B cell (primary cell): ENCODE data around the gene BCAR1. TPM values are rescaled to one million over a fixed set of nuclear protein-coding genes. Genes with fewer than 3 reads are reported as not detected.
A peak's percentile ranks its signal among the peaks of the same experiment; 100 is the strongest.

ENCODE experiments used
- ATAC-seq: fragments of 200-7000 bp; cut with Tn5 transposase; one replicate; pipeline ENCODE4 v1.10.0; 2021; ENCODE audit warnings: low read depth, mild to moderate bottlenecking, moderate number of reproducible peaks, moderate library complexity
- CTCF ChIA-PET: fragments of 350-600 bp; sonication (Branson Sonifier 250); formaldehyde crosslinking; loops from one replicate; lab custom pipeline; 2021; ENCODE audit warnings: antibody characterized with exemption, inconsistent platforms; lab: Charles Lee
- POLR2A ChIA-PET: fragments of 350-600 bp; sonication (Branson Sonifier 250); formaldehyde crosslinking; loops from one replicate; lab custom pipeline; 2021; ENCODE audit warnings: antibody characterized with exemption; lab: Charles Lee
- DNase-seq: peaks from one replicate; pipeline ENCODE4 v3.0.0; 2013
- H2AFZ ChIP-seq: 2 replicates; pipeline ENCODE4 v1.6.1; 2012; ENCODE audit warnings: mild to moderate bottlenecking, low read depth, low read length; ENCODE audit not compliant: insufficient read depth, poor library complexity, severe bottlenecking
- H3K27ac ChIP-seq, 2 donors: 1 replicate in 1 of 2; 2 replicates in 1 of 2; pipeline ENCODE4 v1.5.1; 2012 to 2013; ENCODE audit warnings: low read length in 2 of 2, mild to moderate bottlenecking in 2 of 2, moderate library complexity in 1 of 2
- H3K27me3 ChIP-seq, 4 experiments: fragments of 200-600 bp in 1 of 4; sonication (generic) in 1 of 4; replicated peaks in 1 of 4; 1 replicate in 2 of 4; 2 replicates in 2 of 4; pipeline versions ENCODE4 v1.6.1 to v1.7.0; 2013 to 2016; ENCODE audit warnings: low read length in 3 of 4, mild to moderate bottlenecking in 2 of 4, mixed read lengths in 1 of 4, moderate library complexity in 1 of 4; ENCODE audit not compliant: insufficient read depth in 4 of 4, control insufficient read depth in 3 of 4; ENCODE audit errors: control extremely low read depth in 1 of 4
- H3K36me3 ChIP-seq, 2 experiments: replicated peaks in 1 of 2; 1 replicate in 1 of 2; 2 replicates in 1 of 2; pipeline versions ENCODE4 v1.6.1 to v1.7.1; 2013; ENCODE audit warnings: low read length in 1 of 2; ENCODE audit not compliant: insufficient read depth in 2 of 2, control insufficient read depth in 1 of 2; ENCODE audit errors: control extremely low read depth in 1 of 2, extremely low read depth in 1 of 2
- H3K4me1 ChIP-seq, 2 donors: fragments of 200-600 bp in 1 of 2; sonication (generic) in 1 of 2; 1 replicate in 1 of 2; 2 replicates in 1 of 2; pipeline versions ENCODE4 v1.5.1 to v1.6.1; 2013 to 2017; ENCODE audit warnings: low read length in 2 of 2; ENCODE audit not compliant: control insufficient read depth in 2 of 2, insufficient read depth in 2 of 2
- H3K4me2 ChIP-seq: replicated peaks from 2 replicates; pipeline ENCODE3; 2012; ENCODE audit warnings: mild to moderate bottlenecking, low read depth, low read length; ENCODE audit not compliant: poor library complexity, severe bottlenecking
- H3K4me3 ChIP-seq, 5 experiments: fragments of 200-600 bp in 1 of 5; sonication (generic) in 1 of 5; 1 replicate in 3 of 5; 2 replicates in 2 of 5; pipeline versions ENCODE4 v1.5.1 to v1.7.0; 2011 to 2016; ENCODE audit warnings: low read length in 4 of 5, mild to moderate bottlenecking in 4 of 5, low read depth in 2 of 5, control low read depth in 1 of 5, moderate library complexity in 1 of 5; ENCODE audit not compliant: insufficient read depth in 1 of 5; ENCODE audit errors: control extremely low read depth in 1 of 5, extremely low read depth in 1 of 5
- H3K79me2 ChIP-seq: fragments of 200-600 bp; sonication (generic); one replicate; pipeline ENCODE4 v1.6.0; 2016; ENCODE audit warnings: low read length; ENCODE audit not compliant: control insufficient read depth, insufficient read depth
- H3K9ac ChIP-seq: fragments of 200-600 bp; sonication (generic); 2 replicates; pipeline ENCODE4 v1.6.1; 2017; ENCODE audit warnings: mild to moderate bottlenecking, low read length, moderate library complexity
- H3K9me3 ChIP-seq, 3 donors: one replicate each; pipeline versions ENCODE4 v1.6.1 to v1.7.1; 2013; ENCODE audit warnings: low read length in 2 of 3; ENCODE audit not compliant: control insufficient read depth in 2 of 3, insufficient read depth in 1 of 3; ENCODE audit errors: control extremely low read depth in 1 of 3
- H4K20me1 ChIP-seq: 2 replicates; pipeline ENCODE4 v1.6.0; 2012; ENCODE audit warnings: mild to moderate bottlenecking, low read length; ENCODE audit not compliant: insufficient read depth, control insufficient read depth, poor library complexity, severe bottlenecking
- H3K27ac Mint-ChIP-seq: one replicate; pipeline ENCODE4 v1.8.0; 2021; ENCODE audit warnings: mixed read lengths
- H3K27me3 Mint-ChIP-seq: one replicate; pipeline ENCODE4 v1.8.0; 2021; ENCODE audit warnings: mixed read lengths
- H3K4me1 Mint-ChIP-seq: one replicate; pipeline ENCODE4 v1.8.0; 2021; ENCODE audit warnings: mixed read lengths
- H3K4me3 Mint-ChIP-seq: one replicate; pipeline ENCODE4 v1.8.0; 2021; ENCODE audit warnings: mixed read lengths
- H3K9me3 Mint-ChIP-seq: one replicate; pipeline ENCODE4 v1.8.0; 2022; ENCODE audit warnings: mixed read lengths; ENCODE audit not compliant: insufficient read depth
- EZH2 ChIP-seq: IDR thresholded peaks from 2 replicates; pipeline ENCODE4 v1.6.1; 2012; ENCODE audit warnings: borderline replicate concordance, low read depth, mild to moderate bottlenecking, moderate library complexity, low read length; ENCODE audit not compliant: insufficient read depth, poor library complexity, severe bottlenecking
- WGBS: methylation state at CpG from one replicate; pipeline ENCODE4 v1.1.5; 2013; ENCODE audit warnings: missing lambda C conversion rate; ENCODE audit not compliant: insufficient coverage; 5-methylcytosine and 5-hydroxymethylcytosine counted together
- intact Hi-C: fragments of 100-400 bp; cut with micrococcal nuclease; formaldehyde crosslinking; loops from one replicate; pipeline ENCODE4 v1.10.0; 2022
- polyA plus RNA-seq: library from polyadenylated mRNA; depleted of rRNA; stranded (reverse); fragments of >200 nt; gene quantifications from 2 replicates; pipeline ENCODE4 v1.2.3, GENCODE V29; 2012
- total RNA-seq, 2 donors: library from RNA; stranded (reverse); fragments of 120-200 nt in 1 of 2; gene quantifications; 1 replicate in 1 of 2; 2 replicates in 1 of 2; pipeline versions ENCODE4 v1.2.3 to v1.2.4, GENCODE V29; 2013 to 2022
- TF ChIP-seq, protein P1 (sequence below): fragments of 200-600 bp; IDR thresholded peaks from one replicate; pipeline ENCODE4 v1.8.0; 2022; ENCODE audit warnings: antibody characterized with exemption, mild to moderate bottlenecking

BCAR1 gene
- total and polyA plus RNA-seq, 2 donors (not counting 1 experiment from before 2014, with no cell fraction given): not detected

GRCh38 chr16:75219088-75219487 is 32.3 kb downstream of the BCAR1 start:
- peaks cover 7% of the 10 kb centered on the region for H3K27me3 Mint-ChIP-seq
- H3K4me2 ChIP-seq: no peak overlapping the region
- WGBS: 83% methylated on average over 3 of the region's 4 CpGs
- H3K4me3 Mint-ChIP-seq: no peak overlapping the region
- no peak overlapping the region for H3K27ac Mint-ChIP-seq
- ChIA-PET POLR2A (interaction anchor here (0.7 kb wide), 1 partner anchor 12 kb away, joined by 3 read pairs; no protein-coding TSS in a partner anchor), CTCF (interaction anchor here (0.7 to 2.9 kb wide), 4 partner anchors 20 to 569 kb away, joined by 3 to 6 read pairs (median 3); no protein-coding TSS in a partner anchor)
- ATAC-seq (no peak), DNase-seq (no peak)
- no peak overlapping the region for H3K27ac ChIP-seq
- TF ChIP-seq EZH2: no peak
- TF ChIP-seq, protein P1, sequence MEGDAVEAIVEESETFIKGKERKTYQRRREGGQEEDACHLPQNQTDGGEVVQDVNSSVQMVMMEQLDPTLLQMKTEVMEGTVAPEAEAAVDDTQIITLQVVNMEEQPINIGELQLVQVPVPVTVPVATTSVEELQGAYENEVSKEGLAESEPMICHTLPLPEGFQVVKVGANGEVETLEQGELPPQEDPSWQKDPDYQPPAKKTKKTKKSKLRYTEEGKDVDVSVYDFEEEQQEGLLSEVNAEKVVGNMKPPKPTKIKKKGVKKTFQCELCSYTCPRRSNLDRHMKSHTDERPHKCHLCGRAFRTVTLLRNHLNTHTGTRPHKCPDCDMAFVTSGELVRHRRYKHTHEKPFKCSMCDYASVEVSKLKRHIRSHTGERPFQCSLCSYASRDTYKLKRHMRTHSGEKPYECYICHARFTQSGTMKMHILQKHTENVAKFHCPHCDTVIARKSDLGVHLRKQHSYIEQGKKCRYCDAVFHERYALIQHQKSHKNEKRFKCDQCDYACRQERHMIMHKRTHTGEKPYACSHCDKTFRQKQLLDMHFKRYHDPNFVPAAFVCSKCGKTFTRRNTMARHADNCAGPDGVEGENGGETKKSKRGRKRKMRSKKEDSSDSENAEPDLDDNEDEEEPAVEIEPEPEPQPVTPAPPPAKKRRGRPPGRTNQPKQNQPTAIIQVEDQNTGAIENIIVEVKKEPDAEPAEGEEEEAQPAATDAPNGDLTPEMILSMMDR: no peak
- H2AFZ ChIP-seq: peak overlapping the region; percentile 57
- no peaks in the 10 kb centered on the region for H3K36me3 ChIP-seq
- no peak overlapping the region for H3K4me3 ChIP-seq
- no peaks in the 10 kb centered on the region for H3K4me1 ChIP-seq
- peaks cover 13% of the 10 kb centered on the region for H3K4me1 Mint-ChIP-seq
- no peaks in the 10 kb centered on the region for H3K9me3 Mint-ChIP-seq
- no peaks in the 10 kb centered on the region for H3K79me2 ChIP-seq
- no peak overlapping the region for H3K9ac ChIP-seq
- no peaks in the 10 kb centered on the region for H4K20me1 ChIP-seq
- intact Hi-C loops: no loop called here
- peaks cover 0 to 8% (median 0%) of the 10 kb centered on the region in 4 experiments for H3K27me3 ChIP-seq
- no peaks in the 10 kb centered on the region for H3K9me3 ChIP-seq

- Mint-ChIP-seq H3K4me3 (peak within 1 kb of the TSS; percentile 73), H3K4me1 (peaks cover 13% of the 10 kb centered on the region), H3K9me3 (no peaks in the 10 kb centered on the region), H3K27ac (no peak within 1 kb of the TSS), H3K27me3 (peaks cover 6% of the 10 kb centered on the region)
- Histone ChIP-seq H3K79me2 (no peaks in the 10 kb centered on the region), H2AFZ (peak within 1 kb of the TSS; percentile 57), H4K20me1 (no peaks in the 10 kb centered on the region), H3K27ac (no peak within 1 kb of the TSS), H3K9ac (peak within 1 kb of the TSS; percentile 42), H3K27me3 (peaks cover 0 to 8% (median 0%) of the 10 kb centered on the region in 4 experiments), H3K4me3 (peak within 1 kb of the TSS in 1 of 5 experiments; percentile 19), H3K36me3 (no peaks in the 10 kb centered on the region), H3K4me1 (no peaks in the 10 kb centered on the region), H3K9me3 (no peaks in the 10 kb centered on the region), H3K4me2 (peak within 1 kb of the TSS; percentile 55)
- DNase-seq (no peak), ATAC-seq (peak; percentile 28)
- 67% methylated on average over 16 of the region's 19 CpGs for WGBS
- TF ChIP-seq, protein P1: no peak
- TF ChIP-seq EZH2: no peak
- ChIA-PET CTCF (interaction anchor here (0.9 to 2.9 kb wide), 3 partner anchors 162 to 570 kb away, joined by 3 to 6 read pairs (median 3); no protein-coding TSS in a partner anchor), POLR2A (interaction anchor here (0.7 kb wide), 1 partner anchor 12 kb away, joined by 3 read pairs; no protein-coding TSS in a partner anchor)
- intact Hi-C loops: no loop called here
These were observed 33.0 kb downstream of the BCAR1 start, which contains the start of gene CTRB1 for GRCh38 chr16:75218256-75219076. TSS of gene CTRB1 (plus strand) at chr16:75218988. CDS start at chr16:75219008, 20 bp downstream.
